A549 (cell line): ENCODE results near the gene APOBEC4.

ENCODE experiments used
- CHD4 ChIP-seq: fragments of 200-600 bp; sonication (generic); IDR thresholded peaks from 2 replicates; pipeline ENCODE4 v1.6.1; 2016; ENCODE audit warnings: antibody characterized with exemption, mild to moderate bottlenecking, borderline replicate concordance
- FOXS1 ChIP-seq: fragments of 250-450 bp; sonication (Bioruptor Pico); IDR thresholded peaks from 2 replicates; pipeline ENCODE4 v1.5.0; 2020; ENCODE audit warnings: mild to moderate bottlenecking, moderate library complexity
- GATA3 ChIP-seq: IDR thresholded peaks from 2 replicates; pipeline ENCODE4 v1.6.1; 2012; ENCODE audit warnings: borderline replicate concordance
- JUNB ChIP-seq: fragments of >200 bp; sonication (Bioruptor Twin); formaldehyde crosslinking; IDR thresholded peaks from 2 replicates; pipeline ENCODE4 v1.6.1; 2016
- MAFK ChIP-seq: fragments of 450-650 bp; IDR thresholded peaks from 2 replicates; pipeline ENCODE4 v1.6.1; 2014; ENCODE audit not compliant: partially characterized antibody
- POLR2A ChIP-seq: IDR thresholded peaks from 2 replicates; pipeline ENCODE4 v1.6.1; 2012; ENCODE audit warnings: mild to moderate bottlenecking, low read length
- TF ChIP-seq, protein P1 (sequence below): fragments of 150-350 bp; IDR thresholded peaks from 2 replicates; pipeline ENCODE4 v1.6.1; 2014; ENCODE audit warnings: low read depth, mild to moderate bottlenecking, low read length
- TF ChIP-seq, protein P2 (sequence below): fragments of >200 bp; sonication (Bioruptor Twin); formaldehyde crosslinking; IDR thresholded peaks from 3 replicates; pipeline ENCODE4 v1.5.1; 2016
- TF ChIP-seq, protein P3 (sequence below): fragments of 200-600 bp; sonication (generic); IDR thresholded peaks from 2 replicates; pipeline ENCODE4 v1.6.1; 2016; ENCODE audit warnings: antibody characterized with exemption, mild to moderate bottlenecking, moderate library complexity

DNA sequence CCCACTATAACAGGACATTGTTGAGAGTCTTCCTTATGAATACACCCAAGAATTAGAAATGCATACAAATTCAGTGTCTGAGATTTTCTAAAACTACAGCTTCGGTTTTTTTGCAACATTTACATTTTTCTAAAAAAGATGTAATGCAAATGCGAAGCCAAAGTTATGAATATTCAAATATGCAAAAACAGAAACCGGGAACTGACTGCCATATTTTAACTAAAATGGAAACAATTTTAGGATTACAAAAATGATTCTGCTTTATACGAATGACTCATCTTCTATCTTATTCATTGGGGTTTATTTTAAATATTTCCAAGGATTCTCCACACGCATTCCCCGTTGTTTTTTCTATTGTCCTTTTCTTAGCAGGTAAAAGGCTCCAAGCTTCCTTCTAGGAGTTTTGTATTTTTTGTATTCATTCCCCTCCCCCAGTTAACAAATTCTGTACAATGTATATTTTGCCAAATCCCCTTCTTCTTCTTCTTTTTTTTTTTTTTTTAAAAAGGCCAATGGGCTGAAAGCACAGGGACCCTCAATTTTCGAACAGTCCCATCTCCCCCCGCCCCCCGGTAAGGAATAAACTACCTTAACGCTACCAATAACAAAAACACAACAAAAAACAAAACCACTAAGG, 18.6 kb downstream of the APOBEC4 start:
- TF ChIP-seq POLR2A, result no peak
- TF ChIP-seq JUNB, result no peak
- TF ChIP-seq, protein P1, sequence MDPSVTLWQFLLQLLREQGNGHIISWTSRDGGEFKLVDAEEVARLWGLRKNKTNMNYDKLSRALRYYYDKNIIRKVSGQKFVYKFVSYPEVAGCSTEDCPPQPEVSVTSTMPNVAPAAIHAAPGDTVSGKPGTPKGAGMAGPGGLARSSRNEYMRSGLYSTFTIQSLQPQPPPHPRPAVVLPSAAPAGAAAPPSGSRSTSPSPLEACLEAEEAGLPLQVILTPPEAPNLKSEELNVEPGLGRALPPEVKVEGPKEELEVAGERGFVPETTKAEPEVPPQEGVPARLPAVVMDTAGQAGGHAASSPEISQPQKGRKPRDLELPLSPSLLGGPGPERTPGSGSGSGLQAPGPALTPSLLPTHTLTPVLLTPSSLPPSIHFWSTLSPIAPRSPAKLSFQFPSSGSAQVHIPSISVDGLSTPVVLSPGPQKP, result no peak
- TF ChIP-seq, protein P2, sequence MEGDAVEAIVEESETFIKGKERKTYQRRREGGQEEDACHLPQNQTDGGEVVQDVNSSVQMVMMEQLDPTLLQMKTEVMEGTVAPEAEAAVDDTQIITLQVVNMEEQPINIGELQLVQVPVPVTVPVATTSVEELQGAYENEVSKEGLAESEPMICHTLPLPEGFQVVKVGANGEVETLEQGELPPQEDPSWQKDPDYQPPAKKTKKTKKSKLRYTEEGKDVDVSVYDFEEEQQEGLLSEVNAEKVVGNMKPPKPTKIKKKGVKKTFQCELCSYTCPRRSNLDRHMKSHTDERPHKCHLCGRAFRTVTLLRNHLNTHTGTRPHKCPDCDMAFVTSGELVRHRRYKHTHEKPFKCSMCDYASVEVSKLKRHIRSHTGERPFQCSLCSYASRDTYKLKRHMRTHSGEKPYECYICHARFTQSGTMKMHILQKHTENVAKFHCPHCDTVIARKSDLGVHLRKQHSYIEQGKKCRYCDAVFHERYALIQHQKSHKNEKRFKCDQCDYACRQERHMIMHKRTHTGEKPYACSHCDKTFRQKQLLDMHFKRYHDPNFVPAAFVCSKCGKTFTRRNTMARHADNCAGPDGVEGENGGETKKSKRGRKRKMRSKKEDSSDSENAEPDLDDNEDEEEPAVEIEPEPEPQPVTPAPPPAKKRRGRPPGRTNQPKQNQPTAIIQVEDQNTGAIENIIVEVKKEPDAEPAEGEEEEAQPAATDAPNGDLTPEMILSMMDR, result no peak
- no peak for TF ChIP-seq CHD4
- TF ChIP-seq, protein P3, sequence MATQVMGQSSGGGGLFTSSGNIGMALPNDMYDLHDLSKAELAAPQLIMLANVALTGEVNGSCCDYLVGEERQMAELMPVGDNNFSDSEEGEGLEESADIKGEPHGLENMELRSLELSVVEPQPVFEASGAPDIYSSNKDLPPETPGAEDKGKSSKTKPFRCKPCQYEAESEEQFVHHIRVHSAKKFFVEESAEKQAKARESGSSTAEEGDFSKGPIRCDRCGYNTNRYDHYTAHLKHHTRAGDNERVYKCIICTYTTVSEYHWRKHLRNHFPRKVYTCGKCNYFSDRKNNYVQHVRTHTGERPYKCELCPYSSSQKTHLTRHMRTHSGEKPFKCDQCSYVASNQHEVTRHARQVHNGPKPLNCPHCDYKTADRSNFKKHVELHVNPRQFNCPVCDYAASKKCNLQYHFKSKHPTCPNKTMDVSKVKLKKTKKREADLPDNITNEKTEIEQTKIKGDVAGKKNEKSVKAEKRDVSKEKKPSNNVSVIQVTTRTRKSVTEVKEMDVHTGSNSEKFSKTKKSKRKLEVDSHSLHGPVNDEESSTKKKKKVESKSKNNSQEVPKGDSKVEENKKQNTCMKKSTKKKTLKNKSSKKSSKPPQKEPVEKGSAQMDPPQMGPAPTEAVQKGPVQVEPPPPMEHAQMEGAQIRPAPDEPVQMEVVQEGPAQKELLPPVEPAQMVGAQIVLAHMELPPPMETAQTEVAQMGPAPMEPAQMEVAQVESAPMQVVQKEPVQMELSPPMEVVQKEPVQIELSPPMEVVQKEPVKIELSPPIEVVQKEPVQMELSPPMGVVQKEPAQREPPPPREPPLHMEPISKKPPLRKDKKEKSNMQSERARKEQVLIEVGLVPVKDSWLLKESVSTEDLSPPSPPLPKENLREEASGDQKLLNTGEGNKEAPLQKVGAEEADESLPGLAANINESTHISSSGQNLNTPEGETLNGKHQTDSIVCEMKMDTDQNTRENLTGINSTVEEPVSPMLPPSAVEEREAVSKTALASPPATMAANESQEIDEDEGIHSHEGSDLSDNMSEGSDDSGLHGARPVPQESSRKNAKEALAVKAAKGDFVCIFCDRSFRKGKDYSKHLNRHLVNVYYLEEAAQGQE, result no peak
- no peak for TF ChIP-seq FOXS1 (CRISPR knock-in tag)
- TF ChIP-seq MAFK, result peak; percentile 38
- no peak for TF ChIP-seq GATA3
